ENCODE measurements around the gene HOXB3. TPM values are rescaled to one million over a fixed set of nuclear protein-coding genes. Genes with fewer than 3 reads are reported as not detected.

The HOXB3 gene
- total RNA-seq, 5 donors from 2014 or later (not counting 1 experiment from before 2014, with no cell fraction given) = 3.5 to 7.7 (median 4.2) TPM

DNA sequence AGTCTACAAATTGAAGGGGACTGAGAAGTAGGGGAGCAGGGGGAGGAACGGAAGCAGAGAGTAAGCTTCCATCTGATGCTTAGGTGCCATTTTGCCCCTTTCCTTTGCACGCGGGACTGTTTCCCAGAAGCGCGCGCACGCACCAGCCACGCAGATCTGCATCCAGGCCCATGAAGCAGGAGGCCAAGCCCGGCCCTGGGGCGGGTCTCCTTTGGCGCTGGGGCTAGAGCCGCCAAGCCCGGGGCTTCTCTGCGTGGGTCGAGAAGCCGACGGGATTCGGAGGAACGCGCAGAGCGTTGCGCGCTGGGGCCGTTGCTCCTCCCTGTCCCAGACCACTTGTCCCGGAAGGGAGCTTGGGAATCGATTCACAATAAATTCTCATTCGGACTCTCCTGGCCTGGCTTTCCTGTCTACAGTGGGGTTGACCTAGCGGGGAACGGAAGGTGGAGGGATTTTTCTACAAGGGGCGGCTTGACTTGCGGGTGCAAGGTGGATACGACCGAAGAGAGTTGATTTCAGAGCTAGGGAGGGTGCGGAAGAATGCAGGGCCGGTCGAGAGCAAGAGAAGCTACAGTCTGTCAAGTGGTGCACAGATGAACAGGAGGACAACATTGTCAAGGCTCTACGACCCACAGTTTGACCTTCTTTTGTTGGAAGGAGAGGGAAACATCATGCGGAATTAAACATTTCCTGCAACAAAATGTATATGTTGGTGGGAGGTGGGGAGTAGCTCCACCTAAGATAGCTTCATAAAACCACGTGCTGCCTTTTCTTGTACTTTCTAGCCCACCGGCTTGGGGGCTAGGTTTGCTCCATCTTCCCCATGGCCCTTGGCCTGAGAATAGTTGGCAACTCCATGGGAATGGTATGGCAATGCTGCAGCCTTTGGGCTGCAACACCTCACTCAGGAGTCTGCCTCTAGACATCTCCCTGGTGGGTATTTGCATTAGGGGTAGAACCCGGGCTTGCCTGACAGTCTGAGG lies 31.7 kb upstream of the HOXB3 start:
- Mint-ChIP-seq H3K9me3 (no peaks in the 10 kb centered on the region), H3K4me3 (no peak overlapping the region), H3K27me3 (peaks cover 73 to 88% of the 10 kb centered on the region in 2 donors), H3K4me1 (peaks cover 24 to 36% (median 32%) of the 10 kb centered on the region in 3 donors), H3K36me3 (no peaks in the 10 kb centered on the region), H3K27ac (peak overlapping the region in 1 of 2 donors; percentile 1)
- no peaks in the 10 kb centered on the region for H3K9me3 ChIP-seq
- ATAC-seq (replicated peaks in 1 of 4) (no peak), DNase-seq (no peak)
- no peak overlapping the region for H3K4me3 ChIP-seq (ENCODE audit: control insufficient read depth in 1 of 2, extremely low read depth in 1 of 2, low read length in 1 of 2)
- ChIA-PET POLR2A (no interaction called here), CTCF (interaction anchor here (0.6 to 1.1 kb wide), 3 partner anchors 211 to 726 kb away, joined by 3 to 4 read pairs (median 3); partner anchors contain the start of gene SP2 (in 1 of the 2))
- peaks cover 6 to 44% of the 10 kb centered on the region in 2 experiments for H3K4me1 ChIP-seq (ENCODE audit: control insufficient read depth in 1 of 2, extremely low read depth in 1 of 2, insufficient read depth in 2 of 2, low read length in 2 of 2)
- WGBS (ENCODE audit: insufficient coverage) = 82% methylated on average over 35 of the region's 41 CpGs
- H3K27ac ChIP-seq (ENCODE audit: low read length) = no peak overlapping the region
- H3K27me3 ChIP-seq (replicated peaks in 1 of 2; ENCODE audit: control insufficient read depth in 2 of 2, extremely low read depth in 1 of 2, insufficient read depth in 2 of 2, low read length in 1 of 2) = peaks cover 13 to 95% of the 10 kb centered on the region in 2 experiments
- no peaks in the 10 kb centered on the region for H3K36me3 ChIP-seq (ENCODE audit: control insufficient read depth in 2 of 2, extremely low read depth in 1 of 2, insufficient read depth in 1 of 2, low read length in 1 of 2)

DNA sequence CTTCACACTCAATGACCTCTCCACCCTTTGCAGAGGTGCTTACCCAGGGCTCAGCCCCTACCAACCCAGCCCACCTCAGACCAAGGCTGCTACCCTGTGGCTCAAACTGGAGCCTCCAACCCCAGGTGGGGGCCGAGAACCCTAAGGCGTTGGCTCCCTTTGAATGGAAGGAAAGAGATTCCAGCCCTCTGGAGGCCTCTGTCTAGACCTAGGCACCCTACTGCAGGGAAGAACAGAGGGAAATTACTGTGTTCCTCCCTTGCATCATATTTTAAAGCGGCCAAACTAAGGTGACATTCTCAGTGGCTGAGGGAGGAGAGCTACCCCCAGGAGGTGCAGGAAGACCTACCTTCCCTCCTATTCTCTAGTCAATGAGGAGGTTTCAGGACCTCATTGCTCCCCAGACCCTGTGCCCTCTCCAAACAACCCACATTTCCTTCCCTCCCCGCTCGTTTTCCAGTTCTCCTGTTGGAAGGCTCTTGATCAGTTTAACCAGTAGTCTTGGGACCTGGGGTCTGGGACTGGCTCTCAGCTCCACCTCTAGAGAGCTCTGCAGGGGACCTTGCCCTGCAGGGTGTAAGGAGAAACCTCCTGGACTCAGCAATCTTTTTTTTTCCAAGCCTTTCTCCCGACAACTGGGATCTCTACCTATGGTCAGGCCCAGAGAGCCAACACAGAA lies 30.6 kb upstream of the HOXB3 start:
- H3K9me3 Mint-ChIP-seq = no peaks in the 10 kb centered on the region

DNA sequence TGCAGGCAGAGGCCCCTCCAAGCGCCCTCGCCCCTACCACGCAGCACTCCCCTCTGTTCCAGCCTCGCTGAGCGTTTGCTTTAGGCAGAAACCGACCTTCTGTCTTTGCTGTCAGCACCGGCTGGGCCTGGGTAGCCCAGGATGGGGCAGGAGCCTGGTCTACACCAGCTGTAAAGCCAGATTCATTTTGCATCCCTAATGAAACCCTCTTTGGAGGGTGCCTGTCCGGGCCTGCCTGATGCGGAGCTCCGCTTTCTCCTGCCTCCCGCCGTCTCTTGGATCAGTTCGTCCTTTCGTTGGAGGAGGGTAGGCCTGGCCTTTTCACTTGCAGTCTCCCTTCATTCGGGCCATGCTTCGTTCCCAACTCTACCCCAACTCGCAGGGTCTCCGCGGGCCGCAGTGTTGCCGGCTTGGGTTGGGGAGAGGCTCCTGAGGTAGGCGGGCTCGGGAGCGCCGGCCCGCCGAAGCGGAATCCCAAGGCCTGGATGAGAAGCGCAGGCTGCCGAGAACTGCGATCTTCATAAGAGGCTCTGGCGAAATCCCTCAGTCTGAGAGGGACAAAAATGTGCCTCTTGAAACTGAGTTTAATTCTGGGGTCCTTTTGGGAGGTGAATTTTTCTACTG lies 29.9 kb upstream of the HOXB3 start:
- Mint-ChIP-seq H3K27me3 (peaks cover 80 to 95% of the 10 kb centered on the region in 2 donors), H3K4me1 (peaks cover 19 to 34% (median 22%) of the 10 kb centered on the region in 3 donors), H3K36me3 (no peaks in the 10 kb centered on the region), H3K9me3 (no peaks in the 10 kb centered on the region), H3K4me3 (peak overlapping the region in 1 of 3 donors; percentile 33), H3K27ac (no peak overlapping the region)
- ChIA-PET POLR2A (no interaction called here), CTCF (interaction anchor here in 1 of 2 donors (0.7 kb wide), 2 partner anchors 28 to 166 kb away, joined by 3 to 4 read pairs; no protein-coding TSS in a partner anchor)
- DNase-seq (no peak), ATAC-seq (replicated peaks in 1 of 4) (no peak)
- no peaks in the 10 kb centered on the region for H3K36me3 ChIP-seq (ENCODE audit: control insufficient read depth in 2 of 2, extremely low read depth in 1 of 2, insufficient read depth in 1 of 2, low read length in 1 of 2)
- no peak overlapping the region for H3K27ac ChIP-seq (ENCODE audit: low read length)
- H3K27me3 ChIP-seq (replicated peaks in 1 of 2; ENCODE audit: control insufficient read depth in 2 of 2, extremely low read depth in 1 of 2, insufficient read depth in 2 of 2, low read length in 1 of 2) = peaks cover 17 to 94% of the 10 kb centered on the region in 2 experiments
- 84% methylated on average over 13 of the region's 32 CpGs for WGBS (ENCODE audit: insufficient coverage)
- H3K4me1 ChIP-seq (ENCODE audit: control insufficient read depth in 1 of 2, extremely low read depth in 1 of 2, insufficient read depth in 2 of 2, low read length in 2 of 2) = peaks cover 0 to 36% of the 10 kb centered on the region in 2 experiments
- no peaks in the 10 kb centered on the region for H3K9me3 ChIP-seq
- no peak overlapping the region for H3K4me3 ChIP-seq (ENCODE audit: control insufficient read depth in 1 of 2, extremely low read depth in 1 of 2, low read length in 1 of 2)

More for the DNA sequence above, 30.6 kb upstream of the HOXB3 start:
- WGBS (ENCODE audit: insufficient coverage) = no CpG with 5 or more reads among the region's 6 CpGs
- no peak for DNase-seq
- no peak overlapping the region for H3K4me3 Mint-ChIP-seq
- Histone ChIP-seq H3K27me3 (replicated peaks in 1 of 2; ENCODE audit: control insufficient read depth in 2 of 2, extremely low read depth in 1 of 2, insufficient read depth in 2 of 2, low read length in 1 of 2) (peaks cover 15 to 95% of the 10 kb centered on the region in 2 experiments), H3K9me3 (no peaks in the 10 kb centered on the region), H3K4me3 (ENCODE audit: control insufficient read depth in 1 of 2, extremely low read depth in 1 of 2, low read length in 1 of 2) (no peak overlapping the region), H3K36me3 (ENCODE audit: control insufficient read depth in 2 of 2, extremely low read depth in 1 of 2, insufficient read depth in 1 of 2, low read length in 1 of 2) (no peaks in the 10 kb centered on the region), H3K27ac (ENCODE audit: low read length) (no peak overlapping the region), H3K4me1 (ENCODE audit: control insufficient read depth in 1 of 2, extremely low read depth in 1 of 2, insufficient read depth in 2 of 2, low read length in 2 of 2) (peaks cover 2 to 38% of the 10 kb centered on the region in 2 experiments)
- no peak for ATAC-seq (replicated peaks in 1 of 4)
- ChIA-PET POLR2A (no interaction called here), CTCF (interaction anchor here in 1 of 2 donors (0.6 kb wide), 1 partner anchor 381 kb away, joined by 5 read pairs; no protein-coding TSS in a partner anchor)
- peaks cover 73 to 91% of the 10 kb centered on the region in 2 donors for H3K27me3 Mint-ChIP-seq
- H3K4me1 Mint-ChIP-seq = peaks cover 20 to 31% (median 21%) of the 10 kb centered on the region in 3 donors
- no peaks in the 10 kb centered on the region for H3K36me3 Mint-ChIP-seq
- H3K27ac Mint-ChIP-seq = no peak overlapping the region

DNA sequence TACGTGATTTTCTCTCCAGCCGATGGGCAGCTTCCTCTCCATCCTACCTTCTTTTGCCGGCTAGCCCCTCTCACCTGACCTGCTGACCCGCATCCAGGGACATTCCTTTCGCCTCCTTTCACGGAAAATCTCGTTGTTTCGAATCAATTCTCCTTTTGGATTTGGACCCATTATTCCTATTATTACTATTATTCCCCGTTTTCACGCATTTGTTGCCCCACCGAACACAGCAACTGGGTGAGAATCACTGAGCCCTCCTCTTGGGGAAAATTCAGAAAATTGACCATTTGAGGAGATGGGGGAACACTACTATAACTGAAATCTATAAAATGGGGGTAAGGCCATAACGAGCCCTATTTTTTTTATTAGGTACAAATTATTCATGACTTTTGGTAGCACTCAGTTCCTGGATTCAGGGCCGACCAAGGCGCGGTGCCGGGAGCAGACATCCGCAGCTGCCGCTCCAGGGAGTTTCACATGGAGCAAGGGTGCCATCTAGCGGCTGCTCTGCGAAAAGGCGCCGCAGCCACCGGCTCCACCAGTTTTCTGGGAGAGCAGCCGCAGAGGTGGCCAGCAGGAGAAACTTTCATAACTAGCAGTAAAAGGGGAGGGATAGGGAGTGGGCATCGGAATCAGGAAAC lies 28.3 kb upstream of the HOXB3 start:
- POLR2A ChIA-PET = interaction anchor here in 1 of 2 donors (0.5 to 0.6 kb wide), 2 partner anchors 8 to 535 kb away, joined by 3 read pairs; partner anchors contain the start of gene HOXB9

DNA sequence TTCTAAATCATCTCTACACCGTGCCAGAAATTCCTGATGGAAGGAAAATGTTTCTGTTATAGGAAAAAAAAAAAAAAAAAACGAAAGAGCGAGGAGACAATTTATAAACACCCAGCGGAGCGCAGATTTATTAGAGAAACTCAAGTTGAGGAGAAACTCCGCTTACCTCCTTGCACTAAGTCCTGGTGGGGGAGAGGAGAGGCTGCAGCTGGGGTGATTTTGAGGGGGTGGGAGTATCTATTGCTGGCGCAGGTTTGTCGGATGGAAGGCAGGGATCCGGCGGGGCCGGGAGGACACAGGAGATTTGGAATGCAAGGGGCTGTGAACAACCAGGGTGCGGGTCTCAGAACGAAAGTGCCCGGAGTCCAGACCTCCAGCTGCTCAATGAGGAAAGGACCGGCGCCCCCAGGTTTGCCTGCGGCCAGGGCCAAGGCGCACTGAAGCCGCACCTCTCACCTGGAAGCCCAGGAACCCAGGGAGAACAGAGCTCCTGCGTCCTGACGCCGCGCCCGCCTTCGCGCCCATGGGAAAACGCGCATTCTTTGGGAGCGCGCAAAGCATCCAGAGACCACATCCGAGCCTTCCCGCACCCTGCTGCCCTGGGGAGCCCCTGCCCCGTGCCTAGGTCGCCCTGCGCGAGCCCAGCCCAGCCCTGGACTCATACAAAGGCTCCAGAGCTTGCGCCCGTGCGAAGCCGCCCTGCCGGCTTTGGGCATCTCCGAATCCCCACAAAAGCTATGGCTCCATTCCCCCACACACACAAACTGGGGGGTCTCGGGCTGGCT lies 27.6 kb upstream of the HOXB3 start:
- no peak for ATAC-seq (replicated peaks in 1 of 4)
- Histone ChIP-seq H3K4me3 (ENCODE audit: control insufficient read depth in 1 of 2, extremely low read depth in 1 of 2, low read length in 1 of 2) (no peak overlapping the region), H3K4me1 (ENCODE audit: control insufficient read depth in 1 of 2, extremely low read depth in 1 of 2, insufficient read depth in 2 of 2, low read length in 2 of 2) (peaks cover 4 to 52% of the 10 kb centered on the region in 2 experiments), H3K36me3 (ENCODE audit: control insufficient read depth in 2 of 2, extremely low read depth in 1 of 2, insufficient read depth in 1 of 2, low read length in 1 of 2) (no peaks in the 10 kb centered on the region), H3K27me3 (replicated peaks in 1 of 2; ENCODE audit: control insufficient read depth in 2 of 2, extremely low read depth in 1 of 2, insufficient read depth in 2 of 2, low read length in 1 of 2) (peaks cover 11 to 96% of the 10 kb centered on the region in 2 experiments), H3K9me3 (no peaks in the 10 kb centered on the region), H3K27ac (ENCODE audit: low read length) (no peak overlapping the region)
- DNase-seq = no peak
- WGBS (ENCODE audit: insufficient coverage) = 14% methylated on average over 38 of the region's 43 CpGs
- Mint-ChIP-seq H3K9me3 (no peaks in the 10 kb centered on the region), H3K27ac (peak overlapping the region in 1 of 2 donors; percentile 75), H3K27me3 (peaks cover 81 to 88% of the 10 kb centered on the region in 2 donors), H3K4me3 (peak overlapping the region in 1 of 3 donors; percentile 38), H3K4me1 (peaks cover 32 to 46% (median 45%) of the 10 kb centered on the region in 3 donors), H3K36me3 (no peaks in the 10 kb centered on the region)
- POLR2A ChIA-PET = interaction anchor here in 1 of 2 donors (0.5 to 0.6 kb wide), 2 partner anchors 9 to 535 kb away, joined by 3 read pairs; partner anchors contain the start of gene HOXB9
- CTCF ChIA-PET = interaction anchor here in 1 of 2 donors (0.7 to 2.0 kb wide), 6 partner anchors 19 to 536 kb away, joined by 3 to 9 read pairs (median 4); partner anchors contain the start of gene HOXB5

More for the DNA sequence above, 28.3 kb upstream of the HOXB3 start:
- H3K36me3 Mint-ChIP-seq = no peaks in the 10 kb centered on the region
- H3K4me1 Mint-ChIP-seq = peaks cover 28 to 42% (median 38%) of the 10 kb centered on the region in 3 donors
- Histone ChIP-seq H3K27me3 (replicated peaks in 1 of 2; ENCODE audit: control insufficient read depth in 2 of 2, extremely low read depth in 1 of 2, insufficient read depth in 2 of 2, low read length in 1 of 2) (peaks cover 13 to 96% of the 10 kb centered on the region in 2 experiments), H3K4me3 (ENCODE audit: control insufficient read depth in 1 of 2, extremely low read depth in 1 of 2, low read length in 1 of 2) (no peak overlapping the region), H3K4me1 (ENCODE audit: control insufficient read depth in 1 of 2, extremely low read depth in 1 of 2, insufficient read depth in 2 of 2, low read length in 2 of 2) (peaks cover 4 to 46% of the 10 kb centered on the region in 2 experiments), H3K36me3 (ENCODE audit: control insufficient read depth in 2 of 2, extremely low read depth in 1 of 2, insufficient read depth in 1 of 2, low read length in 1 of 2) (no peaks in the 10 kb centered on the region), H3K9me3 (no peaks in the 10 kb centered on the region), H3K27ac (ENCODE audit: low read length) (no peak overlapping the region)
- ATAC-seq (replicated peaks in 1 of 4) (peak; percentile 69 to 80 (median 74)), DNase-seq (peak; percentile 43 to 91 (median 73))
- CTCF ChIA-PET = interaction anchor here in 1 of 2 donors (0.7 to 2.0 kb wide), 11 partner anchors 17 to 593 kb away, joined by 3 to 9 read pairs (median 3); partner anchors contain the start of gene HOXB5
- H3K9me3 Mint-ChIP-seq = no peaks in the 10 kb centered on the region
- 4% methylated on average over 15 of the region's 25 CpGs for WGBS (ENCODE audit: insufficient coverage)
- peak overlapping the region in 1 of 3 donors; percentile 33 for H3K4me3 Mint-ChIP-seq
- peak overlapping the region in 1 of 2 donors; percentile 72 for H3K27ac Mint-ChIP-seq
- H3K27me3 Mint-ChIP-seq = peaks cover 82 to 91% of the 10 kb centered on the region in 2 donors

Data from T-cell (primary cell).